GM23338 (cell line): Measurements from ENCODE around the gene PCDHGA8. TPM values are rescaled to one million over a fixed set of nuclear protein-coding genes. Genes with fewer than 3 reads are reported as not detected.
A peak's percentile ranks its signal among the peaks of the same experiment; 100 is the strongest.

Source experiments
- ATAC-seq: fragments of 200-7000 bp; cut with Tn5 transposase; 3 replicates; pipeline ENCODE4 v1.9.1; 2020
- DNase-seq: peaks from one replicate; pipeline ENCODE4 v3.0.0-alpha.2; 2015; ENCODE audit warnings: low spot score
- H2AFZ ChIP-seq: fragments of 200-600 bp; sonication (generic); 2 replicates; pipeline ENCODE4 v1.8.0; 2016; ENCODE audit warnings: antibody characterized with exemption, mild to moderate bottlenecking, moderate library complexity
- H3F3A ChIP-seq: fragments of 200-600 bp; sonication (generic); replicated peaks from 2 replicates; pipeline ENCODE4 v1.8.0; 2017; ENCODE audit warnings: antibody characterized with exemption, mixed run types, low read depth
- H3K27ac ChIP-seq: fragments of 200-600 bp; sonication (generic); 2 replicates; pipeline ENCODE4 v1.6.1; 2016; ENCODE audit warnings: low read depth
- H3K27me3 ChIP-seq: fragments of 200-600 bp; sonication (generic); 2 replicates; pipeline ENCODE4 v1.8.0; 2016; ENCODE audit warnings: mild to moderate bottlenecking, mixed run types, moderate library complexity; ENCODE audit not compliant: insufficient read depth
- H3K36me3 ChIP-seq: fragments of 200-600 bp; sonication (generic); 2 replicates; pipeline ENCODE4 v1.8.0; 2016; ENCODE audit warnings: mild to moderate bottlenecking; ENCODE audit not compliant: insufficient read depth
- H3K4me1 ChIP-seq: fragments of 200-600 bp; sonication (generic); 2 replicates; pipeline ENCODE4 v1.8.0; 2016; ENCODE audit warnings: mild to moderate bottlenecking, moderate library complexity; ENCODE audit not compliant: insufficient read depth
- H3K4me2 ChIP-seq: fragments of 200-600 bp; sonication (generic); 2 replicates; pipeline ENCODE4 v1.7.1; 2017; ENCODE audit warnings: mixed run types
- H3K4me3 ChIP-seq: fragments of 200-600 bp; sonication (generic); 2 replicates; pipeline ENCODE4 v1.6.1; 2016; ENCODE audit warnings: mixed run types
- H3K79me2 ChIP-seq: fragments of 200-600 bp; sonication (generic); replicated peaks from 2 replicates; pipeline ENCODE4 v1.8.0; 2017; ENCODE audit warnings: mild to moderate bottlenecking; ENCODE audit not compliant: insufficient read depth
- H3K9me2 ChIP-seq: fragments of 200-600 bp; sonication (generic); 2 replicates; pipeline ENCODE4 v1.8.0; 2017; ENCODE audit not compliant: insufficient read depth
- H4K20me1 ChIP-seq: fragments of 200-600 bp; sonication (generic); replicated peaks from 2 replicates; pipeline ENCODE4 v1.8.0; 2017; ENCODE audit warnings: mild to moderate bottlenecking; ENCODE audit not compliant: insufficient read depth
- H3K27ac Mint-ChIP-seq: 2 replicates; pipeline ENCODE4 v1.8.0; 2020; ENCODE audit warnings: inconsistent platforms, mild to moderate bottlenecking, moderate library complexity, mixed read lengths
- H3K27me3 Mint-ChIP-seq: 3 replicates; pipeline ENCODE4 v1.8.0; 2022; ENCODE audit warnings: low read depth, mild to moderate bottlenecking, moderate library complexity, mixed read lengths, inconsistent platforms; ENCODE audit not compliant: insufficient read depth, poor library complexity
- H3K36me3 Mint-ChIP-seq: 3 replicates; pipeline ENCODE4 v1.8.0; 2021; ENCODE audit warnings: low read depth, mild to moderate bottlenecking, inconsistent platforms, moderate library complexity, mixed read lengths
- H3K4me1 Mint-ChIP-seq: 3 replicates; pipeline ENCODE4 v1.8.0; 2020; ENCODE audit warnings: mild to moderate bottlenecking, inconsistent platforms, mixed read lengths
- H3K4me3 Mint-ChIP-seq: 3 replicates; pipeline ENCODE4 v1.8.0; 2021; ENCODE audit warnings: moderate library complexity, mild to moderate bottlenecking, inconsistent platforms, mixed read lengths
- H3K9me3 Mint-ChIP-seq: 3 replicates; pipeline ENCODE4 v1.8.0; 2020; ENCODE audit warnings: moderate library complexity, mild to moderate bottlenecking, inconsistent platforms, mixed read lengths
- CREB1 ChIP-seq: fragments of 250-450 bp; sonication (Bioruptor Pico); IDR thresholded peaks from 2 replicates; pipeline ENCODE4 v1.5.0; 2020; ENCODE audit warnings: low read depth, mild to moderate bottlenecking, moderate library complexity
- EZH2 ChIP-seq: fragments of 200-600 bp; sonication (generic); IDR thresholded peaks from one replicate; pipeline ENCODE4 v1.8.0; 2017; ENCODE audit warnings: antibody characterized with exemption, mild to moderate bottlenecking, low read depth; ENCODE audit not compliant: unreplicated experiment
- EZH2phosphoT487 ChIP-seq: fragments of 200-600 bp; sonication (generic); IDR thresholded peaks from one replicate; pipeline ENCODE4 v1.8.1; 2018; ENCODE audit warnings: antibody characterized with exemption; ENCODE audit not compliant: unreplicated experiment
- POLR2AphosphoS5 ChIP-seq: IDR thresholded peaks from 2 replicates; pipeline ENCODE4 v1.6.1; 2016; ENCODE audit warnings: antibody characterized with exemption, low read depth
- ZNF114 ChIP-seq: fragments of 250-450 bp; sonication (Bioruptor Pico); IDR thresholded peaks from 2 replicates; pipeline ENCODE4 v1.5.0; 2020; ENCODE audit warnings: mild to moderate bottlenecking, moderate library complexity
- ZNF331 ChIP-seq: fragments of 250-450 bp; sonication (Bioruptor Pico); IDR thresholded peaks from 2 replicates; pipeline ENCODE4 v1.5.0; 2020; ENCODE audit warnings: low read depth, mild to moderate bottlenecking, moderate library complexity
- polyA plus RNA-seq: library from polyadenylated mRNA; unstranded; fragments of >200 nt; fragmentation: Nextera tagmentation; extraction: Ambion mirVana; gene quantifications from 2 replicates; pipeline ENCODE4 v1.2.1, GENCODE V29; 2016
- total RNA-seq: library from RNA; depleted of rRNA; stranded (reverse); fragments of >200 nt; shearing (Covaris generic); gene quantifications from 2 replicates; pipeline ENCODE4 v1.2.3, GENCODE V29; 2014
- TF ChIP-seq, protein P1 (sequence below): fragments of 250-450 bp; sonication (Bioruptor Pico); IDR thresholded peaks from 2 replicates; pipeline ENCODE4 v1.5.0; 2020; ENCODE audit warnings: mild to moderate bottlenecking, moderate library complexity
- TF ChIP-seq, protein P2 (sequence below), 2 experiments: fragments of 200-600 bp in 1 of 2; sonication (generic) in 1 of 2; conservative IDR thresholded peaks; 2 replicates each; pipeline versions ENCODE4 v1.5.1 to v1.6.1; 2016 to 2017; ENCODE audit warnings: antibody characterized with exemption in 2 of 2, low read depth in 2 of 2, mild to moderate bottlenecking in 2 of 2, moderate library complexity in 1 of 2
- TF ChIP-seq, protein P3 (sequence below): IDR thresholded peaks from one replicate; pipeline ENCODE4 v1.6.1; 2018; ENCODE audit warnings: antibody characterized with exemption; ENCODE audit not compliant: unreplicated experiment

Gene PCDHGA8
- total and polyA plus RNA-seq, 2 experiments from 2014 or later = 1.1 to 5.3 TPM

DNA sequence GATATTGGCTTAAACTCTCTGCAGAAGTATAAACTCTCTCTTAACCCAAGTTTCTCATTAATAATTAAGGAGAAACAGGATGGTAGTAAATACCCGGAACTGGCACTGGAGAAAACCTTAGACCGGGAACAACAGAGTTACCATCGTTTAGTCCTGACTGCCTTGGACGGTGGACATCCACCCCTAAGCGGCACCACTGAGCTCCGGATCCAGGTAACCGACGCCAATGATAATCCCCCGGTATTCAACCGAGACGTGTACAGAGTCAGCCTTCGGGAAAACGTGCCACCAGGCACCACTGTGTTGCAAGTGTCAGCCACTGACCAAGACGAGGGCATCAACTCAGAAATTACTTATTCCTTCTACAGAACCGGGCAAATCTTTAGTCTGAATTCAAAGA, 6.2 kb downstream of the PCDHGA8 start:
- DNase-seq = no peak

DNA sequence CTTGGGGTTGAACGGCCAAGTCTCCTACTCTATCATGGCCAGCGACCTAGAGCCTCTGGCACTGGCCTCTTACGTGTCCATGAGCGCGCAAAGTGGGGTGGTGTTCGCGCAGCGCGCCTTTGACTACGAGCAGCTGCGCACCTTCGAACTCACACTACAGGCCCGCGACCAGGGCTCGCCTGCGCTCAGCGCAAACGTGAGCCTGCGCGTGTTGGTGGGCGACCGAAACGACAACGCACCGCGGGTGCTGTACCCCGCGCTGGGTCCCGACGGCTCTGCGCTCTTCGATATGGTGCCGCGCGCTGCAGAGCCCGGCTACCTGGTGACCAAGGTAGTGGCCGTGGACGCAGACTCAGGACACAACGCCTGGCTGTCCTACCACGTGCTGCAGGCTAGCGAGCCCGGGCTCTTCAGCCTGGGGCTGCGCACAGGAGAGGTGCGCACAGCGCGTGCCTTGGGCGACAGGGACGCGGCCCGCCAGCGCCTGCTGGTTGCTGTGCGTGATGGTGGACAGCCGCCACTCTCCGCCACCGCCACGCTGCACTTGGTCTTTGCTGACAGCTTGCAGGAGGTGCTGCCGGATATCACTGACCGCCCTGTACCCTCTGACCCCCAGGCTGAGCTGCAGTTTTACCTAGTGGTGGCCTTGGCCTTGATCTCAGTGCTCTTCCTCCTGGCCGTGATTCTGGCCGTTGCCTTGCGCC, 7.3 kb downstream of the PCDHGA8 start:
- peaks cover 73% of the 10 kb centered on the region for H3K9me3 Mint-ChIP-seq
- Histone ChIP-seq H3K4me3 (no peak overlapping the region), H3F3A (no peaks in the 10 kb centered on the region), H4K20me1 (no peaks in the 10 kb centered on the region), H3K27ac (no peak overlapping the region), H3K9me2 (no peaks in the 10 kb centered on the region), H3K79me2 (no peaks in the 10 kb centered on the region; the same call in 1 of the 2 replicates), H3K4me1 (no peaks in the 10 kb centered on the region), H3K36me3 (0 out of 2 replicates have a peak, but pooled peaks cover 11% of the 10 kb centered on the region), H3K27me3 (no peaks in the 10 kb centered on the region), H3K4me2 (no peak overlapping the region), H2AFZ (no peak overlapping the region)
- DNase-seq = no peak
- ATAC-seq = no peak
- peaks cover 11% of the 10 kb centered on the region for H3K27me3 Mint-ChIP-seq
- no peak overlapping the region for H3K4me3 Mint-ChIP-seq
- peaks cover 59% of the 10 kb centered on the region for H3K36me3 Mint-ChIP-seq
- no peaks in the 10 kb centered on the region; the same call in 2 of the 3 replicates for H3K4me1 Mint-ChIP-seq
- no peak overlapping the region for H3K27ac Mint-ChIP-seq
- TF ChIP-seq, protein P1, sequence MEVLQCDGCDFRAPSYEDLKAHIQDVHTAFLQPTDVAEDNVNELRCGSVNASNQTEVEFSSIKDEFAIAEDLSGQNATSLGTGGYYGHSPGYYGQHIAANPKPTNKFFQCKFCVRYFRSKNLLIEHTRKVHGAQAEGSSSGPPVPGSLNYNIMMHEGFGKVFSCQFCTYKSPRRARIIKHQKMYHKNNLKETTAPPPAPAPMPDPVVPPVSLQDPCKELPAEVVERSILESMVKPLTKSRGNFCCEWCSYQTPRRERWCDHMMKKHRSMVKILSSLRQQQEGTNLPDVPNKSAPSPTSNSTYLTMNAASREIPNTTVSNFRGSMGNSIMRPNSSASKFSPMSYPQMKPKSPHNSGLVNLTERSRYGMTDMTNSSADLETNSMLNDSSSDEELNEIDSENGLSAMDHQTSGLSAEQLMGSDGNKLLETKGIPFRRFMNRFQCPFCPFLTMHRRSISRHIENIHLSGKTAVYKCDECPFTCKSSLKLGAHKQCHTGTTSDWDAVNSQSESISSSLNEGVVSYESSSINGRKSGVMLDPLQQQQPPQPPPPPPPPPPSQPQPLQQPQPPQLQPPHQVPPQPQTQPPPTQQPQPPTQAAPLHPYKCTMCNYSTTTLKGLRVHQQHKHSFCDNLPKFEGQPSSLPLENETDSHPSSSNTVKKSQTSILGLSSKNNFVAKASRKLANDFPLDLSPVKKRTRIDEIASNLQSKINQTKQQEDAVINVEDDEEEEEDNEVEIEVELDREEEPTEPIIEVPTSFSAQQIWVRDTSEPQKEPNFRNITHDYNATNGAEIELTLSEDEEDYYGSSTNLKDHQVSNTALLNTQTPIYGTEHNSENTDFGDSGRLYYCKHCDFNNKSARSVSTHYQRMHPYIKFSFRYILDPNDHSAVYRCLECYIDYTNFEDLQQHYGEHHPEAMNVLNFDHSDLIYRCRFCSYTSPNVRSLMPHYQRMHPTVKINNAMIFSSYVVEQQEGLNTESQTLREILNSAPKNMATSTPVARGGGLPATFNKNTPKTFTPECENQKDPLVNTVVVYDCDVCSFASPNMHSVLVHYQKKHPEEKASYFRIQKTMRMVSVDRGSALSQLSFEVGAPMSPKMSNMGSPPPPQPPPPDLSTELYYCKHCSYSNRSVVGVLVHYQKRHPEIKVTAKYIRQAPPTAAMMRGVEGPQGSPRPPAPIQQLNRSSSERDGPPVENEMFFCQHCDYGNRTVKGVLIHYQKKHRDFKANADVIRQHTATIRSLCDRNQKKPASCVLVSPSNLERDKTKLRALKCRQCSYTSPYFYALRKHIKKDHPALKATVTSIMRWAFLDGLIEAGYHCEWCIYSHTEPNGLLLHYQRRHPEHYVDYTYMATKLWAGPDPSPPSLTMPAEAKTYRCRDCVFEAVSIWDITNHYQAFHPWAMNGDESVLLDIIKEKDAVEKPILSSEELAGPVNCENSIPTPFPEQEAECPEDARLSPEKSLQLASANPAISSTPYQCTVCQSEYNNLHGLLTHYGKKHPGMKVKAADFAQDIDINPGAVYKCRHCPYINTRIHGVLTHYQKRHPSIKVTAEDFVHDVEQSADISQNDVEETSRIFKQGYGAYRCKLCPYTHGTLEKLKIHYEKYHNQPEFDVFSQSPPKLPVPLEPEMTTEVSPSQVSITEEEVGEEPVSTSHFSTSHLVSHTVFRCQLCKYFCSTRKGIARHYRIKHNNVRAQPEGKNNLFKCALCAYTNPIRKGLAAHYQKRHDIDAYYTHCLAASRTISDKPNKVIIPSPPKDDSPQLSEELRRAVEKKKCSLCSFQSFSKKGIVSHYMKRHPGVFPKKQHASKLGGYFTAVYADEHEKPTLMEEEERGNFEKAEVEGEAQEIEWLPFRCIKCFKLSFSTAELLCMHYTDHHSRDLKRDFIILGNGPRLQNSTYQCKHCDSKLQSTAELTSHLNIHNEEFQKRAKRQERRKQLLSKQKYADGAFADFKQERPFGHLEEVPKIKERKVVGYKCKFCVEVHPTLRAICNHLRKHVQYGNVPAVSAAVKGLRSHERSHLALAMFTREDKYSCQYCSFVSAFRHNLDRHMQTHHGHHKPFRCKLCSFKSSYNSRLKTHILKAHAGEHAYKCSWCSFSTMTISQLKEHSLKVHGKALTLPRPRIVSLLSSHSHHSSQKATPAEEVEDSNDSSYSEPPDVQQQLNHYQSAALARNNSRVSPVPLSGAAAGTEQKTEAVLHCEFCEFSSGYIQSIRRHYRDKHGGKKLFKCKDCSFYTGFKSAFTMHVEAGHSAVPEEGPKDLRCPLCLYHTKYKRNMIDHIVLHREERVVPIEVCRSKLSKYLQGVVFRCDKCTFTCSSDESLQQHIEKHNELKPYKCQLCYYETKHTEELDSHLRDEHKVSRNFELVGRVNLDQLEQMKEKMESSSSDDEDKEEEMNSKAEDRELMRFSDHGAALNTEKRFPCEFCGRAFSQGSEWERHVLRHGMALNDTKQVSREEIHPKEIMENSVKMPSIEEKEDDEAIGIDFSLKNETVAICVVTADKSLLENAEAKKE (CRISPR knock-in tag) = no peak
- TF ChIP-seq EZH2phosphoT487 = no peak
- TF ChIP-seq, protein P2, sequence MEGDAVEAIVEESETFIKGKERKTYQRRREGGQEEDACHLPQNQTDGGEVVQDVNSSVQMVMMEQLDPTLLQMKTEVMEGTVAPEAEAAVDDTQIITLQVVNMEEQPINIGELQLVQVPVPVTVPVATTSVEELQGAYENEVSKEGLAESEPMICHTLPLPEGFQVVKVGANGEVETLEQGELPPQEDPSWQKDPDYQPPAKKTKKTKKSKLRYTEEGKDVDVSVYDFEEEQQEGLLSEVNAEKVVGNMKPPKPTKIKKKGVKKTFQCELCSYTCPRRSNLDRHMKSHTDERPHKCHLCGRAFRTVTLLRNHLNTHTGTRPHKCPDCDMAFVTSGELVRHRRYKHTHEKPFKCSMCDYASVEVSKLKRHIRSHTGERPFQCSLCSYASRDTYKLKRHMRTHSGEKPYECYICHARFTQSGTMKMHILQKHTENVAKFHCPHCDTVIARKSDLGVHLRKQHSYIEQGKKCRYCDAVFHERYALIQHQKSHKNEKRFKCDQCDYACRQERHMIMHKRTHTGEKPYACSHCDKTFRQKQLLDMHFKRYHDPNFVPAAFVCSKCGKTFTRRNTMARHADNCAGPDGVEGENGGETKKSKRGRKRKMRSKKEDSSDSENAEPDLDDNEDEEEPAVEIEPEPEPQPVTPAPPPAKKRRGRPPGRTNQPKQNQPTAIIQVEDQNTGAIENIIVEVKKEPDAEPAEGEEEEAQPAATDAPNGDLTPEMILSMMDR (conservative IDR thresholded peaks at IDR 0.05; ENCODE audit: low read depth in 2 of 2) = no peak

More for the DNA sequence above, 6.2 kb downstream of the PCDHGA8 start:
- TF ChIP-seq ZNF114 (CRISPR knock-in tag) (no peak), EZH2 (no peak), ZNF331 (no peak), POLR2AphosphoS5 (no peak), CREB1 (no peak), EZH2phosphoT487 (no peak)
- TF ChIP-seq, protein P3, sequence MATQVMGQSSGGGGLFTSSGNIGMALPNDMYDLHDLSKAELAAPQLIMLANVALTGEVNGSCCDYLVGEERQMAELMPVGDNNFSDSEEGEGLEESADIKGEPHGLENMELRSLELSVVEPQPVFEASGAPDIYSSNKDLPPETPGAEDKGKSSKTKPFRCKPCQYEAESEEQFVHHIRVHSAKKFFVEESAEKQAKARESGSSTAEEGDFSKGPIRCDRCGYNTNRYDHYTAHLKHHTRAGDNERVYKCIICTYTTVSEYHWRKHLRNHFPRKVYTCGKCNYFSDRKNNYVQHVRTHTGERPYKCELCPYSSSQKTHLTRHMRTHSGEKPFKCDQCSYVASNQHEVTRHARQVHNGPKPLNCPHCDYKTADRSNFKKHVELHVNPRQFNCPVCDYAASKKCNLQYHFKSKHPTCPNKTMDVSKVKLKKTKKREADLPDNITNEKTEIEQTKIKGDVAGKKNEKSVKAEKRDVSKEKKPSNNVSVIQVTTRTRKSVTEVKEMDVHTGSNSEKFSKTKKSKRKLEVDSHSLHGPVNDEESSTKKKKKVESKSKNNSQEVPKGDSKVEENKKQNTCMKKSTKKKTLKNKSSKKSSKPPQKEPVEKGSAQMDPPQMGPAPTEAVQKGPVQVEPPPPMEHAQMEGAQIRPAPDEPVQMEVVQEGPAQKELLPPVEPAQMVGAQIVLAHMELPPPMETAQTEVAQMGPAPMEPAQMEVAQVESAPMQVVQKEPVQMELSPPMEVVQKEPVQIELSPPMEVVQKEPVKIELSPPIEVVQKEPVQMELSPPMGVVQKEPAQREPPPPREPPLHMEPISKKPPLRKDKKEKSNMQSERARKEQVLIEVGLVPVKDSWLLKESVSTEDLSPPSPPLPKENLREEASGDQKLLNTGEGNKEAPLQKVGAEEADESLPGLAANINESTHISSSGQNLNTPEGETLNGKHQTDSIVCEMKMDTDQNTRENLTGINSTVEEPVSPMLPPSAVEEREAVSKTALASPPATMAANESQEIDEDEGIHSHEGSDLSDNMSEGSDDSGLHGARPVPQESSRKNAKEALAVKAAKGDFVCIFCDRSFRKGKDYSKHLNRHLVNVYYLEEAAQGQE = no peak
- no peaks in the 10 kb centered on the region for H3K9me2 ChIP-seq
- no peaks in the 10 kb centered on the region for H3K4me1 ChIP-seq
- H3K4me3 Mint-ChIP-seq = no peak overlapping the region
- H2AFZ ChIP-seq = no peak overlapping the region
- no peak for ATAC-seq
- H3K4me3 ChIP-seq = peak overlapping the region; percentile 42; the same call in 1 of the 2 replicates
- H3K4me2 ChIP-seq = peak overlapping the region; percentile 49; the same call in 1 of the 2 replicates
- H3K27ac Mint-ChIP-seq = no peak overlapping the region
- H3K36me3 ChIP-seq = 0 out of 2 replicates have a peak, but pooled peaks cover 11% of the 10 kb centered on the region
- no peak overlapping the region for H3K27ac ChIP-seq
- peaks cover 79% of the 10 kb centered on the region for H3K9me3 Mint-ChIP-seq
- peaks cover 63% of the 10 kb centered on the region for H3K36me3 Mint-ChIP-seq
- no peaks in the 10 kb centered on the region; the same call in 1 of the 2 replicates for H3K79me2 ChIP-seq
- no peaks in the 10 kb centered on the region; the same call in 2 of the 3 replicates for H3K4me1 Mint-ChIP-seq
- H3F3A ChIP-seq = no peaks in the 10 kb centered on the region
- H3K27me3 Mint-ChIP-seq = peaks cover 15% of the 10 kb centered on the region
- no peaks in the 10 kb centered on the region for H3K27me3 ChIP-seq
- no peaks in the 10 kb centered on the region for H4K20me1 ChIP-seq
